OCI-LY1 (cell line): ENCODE measurements around the gene MS4A6A.

ENCODE experiments used
- CTCF ChIP-seq: fragments of 200-600 bp; sonication (generic), shearing (Covaris generic); IDR thresholded peaks from 2 replicates; pipeline ENCODE4 v1.5.1; 2017; ENCODE audit warnings: mild to moderate bottlenecking, antibody characterized with exemption, low read length, moderate library complexity, mixed read lengths
- EZH2 ChIP-seq: fragments of 200-600 bp; sonication (generic), shearing (Covaris generic); IDR thresholded peaks from 2 replicates; pipeline ENCODE4 v1.8.0; 2017; ENCODE audit warnings: borderline replicate concordance, mixed run types, mild to moderate bottlenecking, antibody characterized with exemption, low read length, moderate library complexity, mixed read lengths

GRCh38 chr11:60195923-60196368 is 13.1 kb upstream of the MS4A6A start:
- TF ChIP-seq CTCF (no peak), EZH2 (no peak)
